ENCODE measurements around the gene GRID2.

Gene GRID2

DNA sequence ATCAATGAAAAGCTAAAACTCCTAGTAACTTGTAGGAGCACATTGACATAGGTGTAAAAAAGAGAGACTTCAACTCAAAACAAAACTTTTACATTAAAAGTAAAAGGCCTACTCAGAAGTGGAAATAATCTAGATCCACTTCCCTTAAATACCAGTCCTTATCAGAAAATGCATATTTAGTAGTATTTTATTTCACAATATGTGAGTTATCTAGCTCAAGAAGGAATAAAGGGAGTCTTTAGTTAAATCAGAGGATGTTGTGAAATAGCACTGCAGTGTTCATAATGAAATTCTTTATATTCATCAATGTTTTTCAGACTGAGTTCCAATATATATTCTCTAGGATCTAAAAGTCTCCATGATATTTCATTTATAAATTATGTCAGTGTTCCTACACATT is 715.0 kb downstream of the GRID2 start:
- ATAC-seq (no peak), DNase-seq (ENCODE audit: low spot score in 2 of 2) (no peak)
- Mint-ChIP-seq H3K9me3 (peaks cover 10% of the 10 kb centered on the region), H3K4me3 (no peak overlapping the region), H3K27ac (no peak overlapping the region), H3K36me3 (no peaks in the 10 kb centered on the region), H3K4me1 (no peaks in the 10 kb centered on the region)

DNA sequence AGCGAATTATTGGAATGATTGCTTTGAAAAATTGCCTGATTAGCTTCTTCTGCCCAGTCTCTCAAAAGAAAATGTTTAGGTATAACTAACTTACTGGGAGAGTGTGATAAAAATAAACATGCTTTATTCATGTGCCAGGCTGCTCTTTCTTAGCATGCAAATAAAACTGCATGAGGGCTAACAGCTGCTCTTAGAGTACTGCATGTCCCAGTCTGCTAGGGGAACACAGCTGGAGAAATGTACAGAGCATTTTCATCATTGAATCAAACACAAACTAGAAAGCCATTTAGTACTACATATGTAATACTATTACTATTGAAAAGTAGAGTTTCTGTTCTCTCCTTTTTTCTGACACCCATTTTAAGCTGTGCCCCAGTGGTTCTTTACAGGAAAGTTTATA is 726.0 kb downstream of the GRID2 start:
- Mint-ChIP-seq H3K4me1 (no peaks in the 10 kb centered on the region), H3K27ac (no peak overlapping the region), H3K9me3 (peaks cover 20% of the 10 kb centered on the region), H3K36me3 (no peaks in the 10 kb centered on the region), H3K4me3 (no peak overlapping the region)
- ATAC-seq = no peak
- no peak for DNase-seq (ENCODE audit: low spot score in 2 of 2)

DNA sequence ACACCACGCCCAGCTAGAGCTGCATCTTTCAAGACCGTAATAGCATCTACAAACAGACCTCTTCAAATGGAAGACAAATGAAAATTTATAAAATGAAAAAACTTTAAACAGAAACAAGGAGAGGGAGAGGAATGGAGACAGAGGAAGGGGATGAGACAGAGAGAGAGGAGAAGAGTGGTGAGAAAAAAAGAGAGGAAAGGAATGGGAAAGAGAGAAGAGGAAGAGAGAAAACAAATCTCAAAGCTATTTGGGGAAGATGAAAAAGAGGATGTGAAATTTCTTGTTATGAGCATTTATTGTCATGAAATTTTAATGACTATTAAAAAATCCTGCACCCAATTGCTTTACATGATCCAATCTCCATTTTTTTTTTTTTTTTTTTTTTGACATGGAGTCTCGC is 726.9 kb downstream of the GRID2 start:
- DNase-seq (ENCODE audit: low spot score in 2 of 2) = no peak
- peaks cover 21% of the 10 kb centered on the region for H3K9me3 Mint-ChIP-seq
- H3K27ac Mint-ChIP-seq = no peak overlapping the region
- H3K4me3 Mint-ChIP-seq = no peak overlapping the region
- no peaks in the 10 kb centered on the region for H3K36me3 Mint-ChIP-seq
- no peaks in the 10 kb centered on the region for H3K4me1 Mint-ChIP-seq
- no peak for ATAC-seq

DNA sequence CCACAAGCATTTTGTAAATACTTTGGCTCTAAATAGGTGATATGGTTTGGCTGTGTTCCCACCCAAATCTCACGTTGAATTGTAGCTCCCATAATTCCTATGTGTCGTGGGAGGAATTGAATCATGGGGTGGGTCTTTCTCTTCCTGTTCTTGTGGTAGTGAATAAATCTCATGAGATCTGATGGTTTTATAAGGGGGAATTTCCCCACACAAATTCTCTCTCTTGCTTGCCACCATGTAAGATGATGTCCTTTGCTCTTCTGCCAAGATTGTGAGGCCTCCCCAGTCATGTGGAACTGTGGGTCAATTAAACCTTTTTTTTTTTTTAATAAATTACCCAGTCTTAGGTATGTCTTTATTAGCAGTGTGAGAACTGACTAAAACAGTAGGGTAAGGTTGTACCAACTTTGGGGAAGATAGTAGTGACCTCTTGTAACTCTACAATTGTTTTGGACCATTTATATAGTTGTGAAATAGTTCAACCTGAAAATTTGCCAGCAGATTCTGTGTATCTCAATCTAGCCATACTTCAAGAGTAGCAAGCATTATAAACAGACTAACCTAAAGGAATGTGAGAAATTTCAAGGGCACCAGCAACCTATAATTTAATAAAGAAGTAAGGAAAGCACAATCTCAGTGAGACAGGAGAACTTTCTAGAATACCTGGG is 727.8 kb downstream of the GRID2 start:
- Mint-ChIP-seq H3K36me3 (no peaks in the 10 kb centered on the region), H3K4me3 (no peak overlapping the region), H3K9me3 (peaks cover 21% of the 10 kb centered on the region), H3K4me1 (no peaks in the 10 kb centered on the region), H3K27ac (no peak overlapping the region)
- DNase-seq (ENCODE audit: low spot score in 2 of 2) (no peak), ATAC-seq (no peak)

DNA sequence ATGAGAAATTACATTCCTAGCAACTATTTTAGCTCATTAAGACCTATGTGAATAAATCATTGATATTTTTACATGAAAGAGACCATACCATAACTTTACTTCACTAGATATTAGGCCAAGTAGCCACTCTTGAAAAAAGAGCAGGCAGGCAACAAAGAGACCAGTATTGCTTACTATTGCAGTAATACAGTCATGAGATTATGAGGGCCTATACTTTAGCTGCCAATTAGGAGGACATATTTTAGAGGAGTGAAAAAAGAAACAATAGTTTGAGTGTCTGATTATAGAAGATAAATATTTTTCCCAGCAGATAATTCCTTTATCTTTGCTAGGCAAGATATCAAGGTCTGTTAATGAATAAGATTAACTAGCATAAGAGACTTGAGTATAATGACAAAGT is 739.0 kb downstream of the GRID2 start:
- no peak overlapping the region for H3K27ac Mint-ChIP-seq
- no peak overlapping the region for H3K4me3 Mint-ChIP-seq
- H3K36me3 Mint-ChIP-seq = no peaks in the 10 kb centered on the region
- DNase-seq (ENCODE audit: low spot score in 2 of 2) = no peak
- peaks cover 14% of the 10 kb centered on the region for H3K9me3 Mint-ChIP-seq
- ATAC-seq = no peak
- H3K4me1 Mint-ChIP-seq = no peaks in the 10 kb centered on the region

DNA sequence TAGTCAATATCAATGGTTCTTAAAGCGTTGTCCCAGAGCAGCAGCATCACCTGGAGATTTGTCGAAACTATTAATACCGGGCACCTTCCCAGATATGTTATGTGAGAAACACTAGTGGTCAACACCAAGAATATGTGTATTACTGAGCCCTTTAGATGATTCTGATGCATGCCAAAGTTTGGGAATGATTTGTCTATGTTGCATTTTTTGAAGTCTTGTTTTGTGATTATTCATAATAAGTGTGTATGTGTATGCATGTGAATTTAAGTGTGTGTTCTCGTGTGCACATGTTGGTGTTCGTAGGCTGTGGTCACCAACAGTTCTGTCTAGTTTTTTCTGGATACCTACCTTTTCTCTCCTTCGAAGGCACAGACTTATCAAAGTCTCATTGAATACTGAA is 749.4 kb downstream of the GRID2 start:
- Mint-ChIP-seq H3K36me3 (no peaks in the 10 kb centered on the region), H3K4me1 (no peaks in the 10 kb centered on the region), H3K27ac (no peak overlapping the region), H3K4me3 (no peak overlapping the region), H3K9me3 (peaks cover 7% of the 10 kb centered on the region)
- no peak for DNase-seq (ENCODE audit: low spot score in 2 of 2)
- ATAC-seq = no peak

DNA sequence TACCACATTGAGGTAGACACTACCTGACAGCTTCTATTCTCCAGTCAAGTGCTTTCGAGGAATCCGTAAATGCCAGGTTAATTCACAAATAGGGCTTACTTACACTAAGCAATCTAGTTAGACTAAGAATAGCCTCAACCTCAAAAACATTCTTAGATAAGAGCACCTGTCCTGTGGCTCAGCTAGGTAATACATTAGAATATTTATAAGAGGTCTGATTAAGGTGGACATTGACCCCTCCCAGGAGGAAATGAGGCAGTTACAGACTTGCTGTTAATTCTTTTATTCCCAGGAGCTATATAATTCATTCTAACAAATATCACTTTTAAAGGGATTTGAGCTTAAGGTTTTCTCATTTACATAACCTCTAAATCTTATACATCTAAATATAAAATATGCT is 758.1 kb downstream of the GRID2 start:
- no peak for ATAC-seq
- Mint-ChIP-seq H3K27ac (no peak overlapping the region), H3K9me3 (peaks cover 10% of the 10 kb centered on the region), H3K4me1 (no peaks in the 10 kb centered on the region), H3K36me3 (no peaks in the 10 kb centered on the region), H3K4me3 (no peak overlapping the region)
- no peak for DNase-seq (ENCODE audit: low spot score in 2 of 2)

DNA sequence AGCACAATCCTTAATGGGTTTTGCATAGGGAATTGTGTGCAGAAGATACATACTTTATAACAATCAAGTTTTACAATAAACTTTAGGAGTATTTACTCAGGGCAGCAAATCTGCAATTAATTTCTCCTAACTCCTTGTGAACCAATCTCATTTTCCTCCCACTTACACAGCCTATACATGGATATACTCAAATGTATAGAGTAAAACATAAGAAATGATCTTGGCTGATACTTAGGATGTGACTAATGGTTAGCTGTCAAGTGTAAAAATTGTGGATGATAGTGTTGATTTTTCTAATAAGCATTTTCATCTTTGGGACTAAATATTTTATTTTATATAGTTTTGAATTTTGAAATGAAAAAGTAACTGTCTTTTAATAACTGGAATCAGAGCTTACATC is 759.6 kb downstream of the GRID2 start:
- H3K4me1 Mint-ChIP-seq = no peaks in the 10 kb centered on the region
- H3K27ac Mint-ChIP-seq = no peak overlapping the region
- H3K4me3 Mint-ChIP-seq = no peak overlapping the region
- peaks cover 7% of the 10 kb centered on the region for H3K9me3 Mint-ChIP-seq
- DNase-seq (ENCODE audit: low spot score in 2 of 2) (no peak), ATAC-seq (no peak)
- no peaks in the 10 kb centered on the region for H3K36me3 Mint-ChIP-seq

DNA sequence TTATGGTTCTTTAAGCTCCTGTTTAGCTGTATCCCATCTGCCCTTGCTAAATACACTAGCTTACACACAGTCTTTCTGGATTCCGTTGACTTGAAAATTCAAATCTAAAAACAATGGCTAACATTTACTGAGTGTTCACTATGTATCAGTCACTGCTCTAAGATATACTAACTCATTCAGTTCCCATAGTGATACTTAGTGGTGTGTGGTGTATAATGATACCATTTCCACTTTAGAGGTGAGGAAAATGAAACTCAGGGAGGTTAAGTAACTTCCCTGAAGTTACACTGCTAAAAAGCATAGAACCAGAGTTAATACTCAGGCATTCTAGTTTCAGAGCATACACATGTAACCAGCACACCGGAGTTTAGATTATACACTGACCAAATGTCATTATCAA is 762.0 kb downstream of the GRID2 start:
- no peak overlapping the region for H3K4me3 Mint-ChIP-seq
- H3K4me1 Mint-ChIP-seq = no peaks in the 10 kb centered on the region
- no peak overlapping the region for H3K27ac Mint-ChIP-seq
- ATAC-seq (no peak), DNase-seq (ENCODE audit: low spot score in 2 of 2) (no peak)
- no peaks in the 10 kb centered on the region for H3K36me3 Mint-ChIP-seq
- H3K9me3 Mint-ChIP-seq = peaks cover 4% of the 10 kb centered on the region

DNA sequence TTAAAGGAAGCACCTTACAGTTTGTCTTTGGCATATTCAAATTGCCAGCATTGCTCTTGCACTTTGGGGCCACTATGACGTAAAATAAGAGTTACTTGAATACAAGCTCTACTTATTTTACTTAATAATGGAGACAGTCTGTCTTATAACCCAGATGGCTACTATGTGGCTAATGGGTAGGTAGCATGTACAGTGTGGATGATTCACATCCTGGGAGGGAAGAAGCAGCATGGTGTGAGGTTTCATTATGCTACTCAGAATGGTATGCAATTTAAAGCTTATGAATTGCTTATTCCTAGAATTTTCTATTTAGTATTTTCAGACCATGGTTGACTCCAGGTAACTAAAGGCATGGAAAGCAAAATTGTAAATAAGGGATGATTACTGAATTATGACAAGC is 763.0 kb downstream of the GRID2 start:
- no peaks in the 10 kb centered on the region for H3K36me3 Mint-ChIP-seq
- no peak overlapping the region for H3K27ac Mint-ChIP-seq
- H3K4me3 Mint-ChIP-seq = no peak overlapping the region
- peaks cover 7% of the 10 kb centered on the region for H3K9me3 Mint-ChIP-seq
- no peak for DNase-seq (ENCODE audit: low spot score in 2 of 2)
- no peak for ATAC-seq
- no peaks in the 10 kb centered on the region for H3K4me1 Mint-ChIP-seq

DNA sequence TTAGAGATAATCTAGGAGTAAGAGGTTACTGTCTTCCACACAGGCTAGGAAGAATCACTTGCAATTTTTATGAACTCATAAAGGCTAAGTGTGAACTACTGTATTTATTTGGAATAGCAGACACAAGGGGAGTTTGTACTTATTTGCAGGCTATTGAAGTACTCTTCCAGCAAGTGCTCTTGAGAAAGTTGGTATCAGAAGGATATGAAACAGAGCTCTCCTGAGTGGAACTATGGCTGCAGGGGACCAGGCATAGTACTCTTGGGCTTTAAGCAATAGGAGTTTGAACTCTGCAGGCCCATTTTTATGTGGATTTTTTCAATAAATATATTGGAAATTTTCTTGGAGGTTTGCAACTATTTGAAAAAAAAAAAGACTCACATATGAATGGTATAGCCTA is 768.5 kb downstream of the GRID2 start:
- ATAC-seq = no peak
- H3K9me3 Mint-ChIP-seq = peaks cover 15% of the 10 kb centered on the region

DNA sequence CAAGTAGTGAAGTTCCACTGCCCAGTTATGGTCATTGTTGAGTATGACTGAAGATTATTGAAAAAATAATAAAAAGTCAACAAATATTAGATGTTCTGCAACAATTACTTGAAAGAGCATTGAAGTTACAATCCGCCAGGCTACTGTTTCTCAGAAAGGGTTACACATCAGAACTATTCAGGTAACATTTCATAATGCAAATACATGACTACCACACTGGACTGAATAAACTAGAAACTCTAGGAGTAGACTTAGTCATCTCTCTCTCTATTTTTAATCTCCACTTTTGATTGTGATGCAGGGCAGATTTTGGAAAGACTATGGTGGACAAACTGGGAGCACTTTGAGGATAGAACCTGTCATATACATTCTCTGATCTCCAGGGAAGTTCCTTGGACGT is 776.5 kb downstream of the GRID2 start:
- DNase-seq (ENCODE audit: low spot score in 2 of 2) (no peak), ATAC-seq (no peak)
- H3K4me1 Mint-ChIP-seq = no peaks in the 10 kb centered on the region
- no peak overlapping the region for H3K4me3 Mint-ChIP-seq
- H3K27ac Mint-ChIP-seq = no peak overlapping the region
- H3K36me3 Mint-ChIP-seq = no peaks in the 10 kb centered on the region
- H3K9me3 Mint-ChIP-seq = peaks cover 17% of the 10 kb centered on the region

More for the DNA sequence above, 768.5 kb downstream of the GRID2 start:
- no peaks in the 10 kb centered on the region for H3K36me3 Mint-ChIP-seq
- DNase-seq (ENCODE audit: low spot score in 2 of 2) = no peak
- H3K27ac Mint-ChIP-seq = no peak overlapping the region
- no peaks in the 10 kb centered on the region for H3K4me1 Mint-ChIP-seq
- no peak overlapping the region for H3K4me3 Mint-ChIP-seq

DNA sequence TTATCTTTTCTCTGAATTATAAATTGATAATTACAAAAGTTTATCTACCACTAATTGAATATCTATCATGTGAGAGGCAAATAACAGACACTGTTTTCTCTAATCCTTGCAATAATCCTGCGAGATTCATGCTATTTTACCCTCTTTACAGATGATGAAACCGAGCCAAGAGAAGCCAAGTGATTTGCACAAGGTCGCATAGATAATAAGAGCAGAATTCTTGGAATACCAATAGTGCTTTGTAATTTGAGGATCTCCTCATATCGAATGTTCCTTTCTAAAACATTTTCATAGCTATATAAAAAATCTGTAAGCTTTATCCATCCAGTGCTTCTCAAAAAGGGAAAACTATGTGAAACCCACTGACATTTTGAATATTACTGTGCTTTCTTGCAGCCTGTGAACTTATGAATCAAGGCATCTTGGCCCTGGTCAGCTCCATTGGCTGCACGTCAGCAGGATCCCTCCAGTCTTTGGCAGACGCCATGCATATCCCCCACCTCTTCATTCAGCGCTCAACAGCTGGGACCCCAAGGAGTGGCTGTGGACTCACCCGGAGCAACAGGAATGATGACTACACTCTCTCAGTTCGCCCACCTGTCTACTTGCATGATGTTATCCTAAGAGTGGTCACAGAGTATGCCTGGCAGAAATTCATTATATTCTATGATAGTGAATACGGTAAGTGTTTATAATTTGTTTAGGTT is 781.0 kb downstream of the GRID2 start:
- Mint-ChIP-seq H3K4me3 (no peak overlapping the region), H3K36me3 (no peaks in the 10 kb centered on the region), H3K9me3 (peaks cover 10% of the 10 kb centered on the region), H3K27ac (no peak overlapping the region), H3K4me1 (no peaks in the 10 kb centered on the region)
- DNase-seq (ENCODE audit: low spot score in 2 of 2) (no peak), ATAC-seq (no peak)

DNA sequence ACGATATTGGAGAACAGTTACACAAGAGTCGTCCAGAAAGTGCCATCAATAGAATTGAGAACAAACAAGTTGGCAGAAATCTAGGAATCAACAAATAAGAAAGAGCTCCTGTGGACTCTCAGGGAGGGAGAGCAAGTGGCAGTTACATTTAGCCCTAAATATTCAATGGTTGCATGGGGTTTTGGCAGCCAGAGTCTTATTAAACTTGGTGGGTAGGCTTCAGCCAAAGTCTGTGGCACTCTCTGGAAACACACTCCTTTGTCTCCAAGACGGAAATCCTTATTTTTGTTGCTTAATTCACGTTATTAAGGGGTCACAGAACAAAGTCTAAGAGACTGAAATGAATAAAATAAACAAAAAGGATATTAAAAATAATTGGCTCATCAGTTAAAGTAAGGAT is 782.6 kb downstream of the GRID2 start:
- DNase-seq (ENCODE audit: low spot score in 2 of 2) (no peak), ATAC-seq (no peak)
- Mint-ChIP-seq H3K9me3 (peaks cover 6% of the 10 kb centered on the region), H3K27ac (no peak overlapping the region), H3K4me1 (no peaks in the 10 kb centered on the region), H3K4me3 (no peak overlapping the region), H3K36me3 (no peaks in the 10 kb centered on the region)

DNA sequence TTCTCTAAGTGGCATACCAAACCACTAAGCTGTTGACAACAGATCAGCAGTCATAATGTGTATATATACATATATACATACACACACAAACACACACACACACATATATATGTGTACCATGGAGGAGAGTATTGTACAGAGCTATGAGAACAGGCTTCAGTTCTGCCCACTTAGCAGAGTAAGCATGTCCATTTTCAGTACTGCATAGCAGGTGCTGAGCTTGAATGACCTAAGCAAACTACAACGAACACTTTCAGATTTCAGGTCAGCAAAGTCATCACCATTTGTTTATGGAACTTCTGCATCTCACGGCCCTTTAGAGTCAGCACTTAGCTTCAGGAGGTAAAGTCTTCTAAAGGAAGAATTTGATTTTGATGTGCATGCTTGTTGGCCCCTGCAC is 789.0 kb downstream of the GRID2 start:
- Mint-ChIP-seq H3K27ac (no peak overlapping the region), H3K4me3 (no peak overlapping the region), H3K9me3 (peaks cover 8% of the 10 kb centered on the region), H3K4me1 (no peaks in the 10 kb centered on the region), H3K36me3 (no peaks in the 10 kb centered on the region)
- ATAC-seq = no peak
- no peak for DNase-seq (ENCODE audit: low spot score in 2 of 2)

DNA sequence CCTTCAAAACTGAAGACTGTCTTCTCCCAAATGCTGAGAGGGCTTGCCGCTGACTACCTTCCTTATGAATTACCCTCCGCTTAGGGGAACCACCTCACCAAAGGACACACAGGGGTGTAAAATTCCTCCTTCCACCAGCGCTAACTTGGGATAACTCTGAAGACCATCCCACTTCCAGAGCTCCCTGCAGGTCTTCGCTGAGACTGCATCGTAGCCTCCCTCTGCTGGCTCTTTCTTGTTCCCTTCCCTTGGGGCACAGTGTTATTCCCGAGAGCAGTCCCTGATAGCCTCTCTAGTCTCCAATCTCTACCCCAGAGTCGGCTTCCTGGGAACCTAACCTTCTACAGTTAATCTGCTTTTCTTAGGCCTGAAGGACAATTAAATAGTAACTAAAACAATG is 799.3 kb downstream of the GRID2 start:
- H3K9me3 Mint-ChIP-seq = peaks cover 25% of the 10 kb centered on the region
- H3K36me3 Mint-ChIP-seq = no peaks in the 10 kb centered on the region
- no peaks in the 10 kb centered on the region for H3K4me1 Mint-ChIP-seq
- no peak overlapping the region for H3K4me3 Mint-ChIP-seq
- H3K27ac Mint-ChIP-seq = no peak overlapping the region
- no peak for DNase-seq (ENCODE audit: low spot score in 2 of 2)
- ATAC-seq = no peak
